Measurements from ENCODE around the gene NECAP2.

NECAP2 gene

DNA sequence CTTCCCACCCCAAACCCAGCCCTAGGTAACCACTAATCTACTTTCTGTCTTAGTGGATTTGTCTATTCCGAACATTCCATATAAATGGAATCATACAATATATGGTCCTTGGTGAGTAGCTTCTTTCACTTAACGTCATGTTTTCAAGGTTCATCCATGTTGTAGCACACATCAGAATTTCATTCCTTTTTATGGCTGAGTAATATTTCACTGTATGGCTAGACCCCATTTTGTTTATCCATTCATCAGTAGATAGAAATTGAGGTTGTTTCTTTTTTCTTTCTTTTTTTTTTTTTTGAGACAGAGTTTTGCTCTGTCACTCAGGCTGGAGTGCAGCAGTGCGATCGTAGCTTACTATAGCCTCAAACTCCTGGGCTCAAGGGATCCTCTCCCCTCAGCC, 6.5 kb upstream of the NECAP2 start:
- TF ChIP-seq, protein P1, sequence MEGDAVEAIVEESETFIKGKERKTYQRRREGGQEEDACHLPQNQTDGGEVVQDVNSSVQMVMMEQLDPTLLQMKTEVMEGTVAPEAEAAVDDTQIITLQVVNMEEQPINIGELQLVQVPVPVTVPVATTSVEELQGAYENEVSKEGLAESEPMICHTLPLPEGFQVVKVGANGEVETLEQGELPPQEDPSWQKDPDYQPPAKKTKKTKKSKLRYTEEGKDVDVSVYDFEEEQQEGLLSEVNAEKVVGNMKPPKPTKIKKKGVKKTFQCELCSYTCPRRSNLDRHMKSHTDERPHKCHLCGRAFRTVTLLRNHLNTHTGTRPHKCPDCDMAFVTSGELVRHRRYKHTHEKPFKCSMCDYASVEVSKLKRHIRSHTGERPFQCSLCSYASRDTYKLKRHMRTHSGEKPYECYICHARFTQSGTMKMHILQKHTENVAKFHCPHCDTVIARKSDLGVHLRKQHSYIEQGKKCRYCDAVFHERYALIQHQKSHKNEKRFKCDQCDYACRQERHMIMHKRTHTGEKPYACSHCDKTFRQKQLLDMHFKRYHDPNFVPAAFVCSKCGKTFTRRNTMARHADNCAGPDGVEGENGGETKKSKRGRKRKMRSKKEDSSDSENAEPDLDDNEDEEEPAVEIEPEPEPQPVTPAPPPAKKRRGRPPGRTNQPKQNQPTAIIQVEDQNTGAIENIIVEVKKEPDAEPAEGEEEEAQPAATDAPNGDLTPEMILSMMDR (IDR thresholded peaks at IDR 0.05), result no peak

DNA sequence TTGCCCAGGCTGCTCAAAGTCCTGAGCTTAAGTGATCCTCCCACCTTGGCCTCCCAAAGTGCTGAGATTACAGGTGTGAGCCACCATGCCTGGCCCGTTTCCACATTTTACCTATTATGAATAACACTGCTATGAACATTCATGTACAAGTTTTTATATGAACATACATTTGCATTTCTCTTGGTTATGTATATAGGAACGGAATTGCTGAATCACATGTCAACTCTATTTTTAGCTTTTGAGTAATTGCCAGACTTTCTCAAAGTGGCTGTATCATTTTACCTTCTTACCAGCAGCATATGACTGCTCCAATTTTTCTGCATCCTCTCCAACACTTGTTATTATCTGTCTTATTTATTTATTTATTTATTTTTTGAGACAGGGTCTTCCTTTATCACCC, 6.0 kb upstream of the NECAP2 start:
- TF ChIP-seq, protein P1 (IDR thresholded peaks at IDR 0.05), result no peak

DNA sequence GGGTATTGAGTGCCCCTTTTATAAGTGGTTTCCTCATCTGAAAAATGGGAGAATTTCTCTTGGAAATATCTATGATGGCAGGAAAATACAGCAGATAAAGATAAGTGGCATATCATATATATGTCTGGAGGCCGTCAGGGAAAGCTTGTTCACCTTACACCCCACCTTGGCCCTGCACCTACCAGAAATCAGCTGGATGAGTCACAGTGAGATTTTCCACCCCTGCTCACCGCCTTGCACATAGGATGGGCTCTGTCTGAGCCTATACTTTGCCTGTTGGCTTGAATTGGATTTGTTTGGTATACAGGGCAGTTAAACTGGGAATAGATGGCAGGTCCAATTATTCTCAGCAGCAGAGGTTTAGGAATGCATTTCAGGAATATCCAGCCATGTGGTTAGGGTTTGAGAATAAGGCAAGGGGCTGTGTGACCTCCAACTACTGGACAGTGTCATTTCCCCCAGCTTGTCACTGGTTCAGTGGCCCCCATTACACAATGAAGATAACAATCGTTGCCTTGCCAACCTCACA, 3.5 kb upstream of the NECAP2 start, which contains the start of gene SPATA21:
SPATA21 (minus strand) TSS at position 479 of the 529 bp plus-strand sequence. CDS start 6,053 bp downstream, outside the sequence.
- TF ChIP-seq, protein P1 (IDR thresholded peaks at IDR 0.05), result no peak

DNA sequence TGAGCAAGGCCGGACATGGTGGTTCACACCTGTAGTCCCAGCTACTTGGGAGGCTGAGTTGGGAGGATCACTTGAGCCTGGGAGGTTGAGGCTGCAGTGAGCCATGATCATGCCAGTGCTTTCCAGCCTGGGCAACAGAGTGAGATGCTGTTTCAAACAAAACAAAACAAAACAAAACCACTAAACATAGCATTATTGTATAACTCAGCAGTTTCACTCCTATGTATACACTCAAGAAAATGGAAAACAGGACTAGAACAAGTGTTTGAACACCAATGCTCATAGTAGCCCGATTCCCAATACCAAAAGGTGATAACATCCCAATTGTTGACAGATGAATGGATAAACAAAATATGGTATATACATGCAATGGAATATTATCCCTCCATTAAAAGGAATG, 2.0 kb upstream of the NECAP2 start:
- TF ChIP-seq, protein P1 (IDR thresholded peaks at IDR 0.05), result no peak

DNA sequence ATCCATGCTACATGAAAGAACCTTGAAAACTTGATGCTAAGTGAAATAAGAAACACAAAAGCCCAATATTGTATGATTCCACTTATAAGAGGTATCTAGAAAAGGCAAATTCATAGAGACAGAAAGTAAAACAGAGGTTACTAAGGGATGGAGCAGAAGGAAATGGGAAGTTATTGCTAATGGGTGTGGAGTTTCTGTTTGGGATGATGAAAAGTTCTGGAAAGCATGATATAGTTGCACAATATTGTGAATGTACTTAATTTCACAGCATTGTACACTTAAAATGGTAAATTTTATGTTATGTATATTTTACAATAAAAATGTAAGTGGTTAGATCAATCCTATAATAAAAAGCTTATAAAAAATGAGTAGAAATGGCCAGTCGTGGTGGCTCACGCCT, 1.6 kb upstream of the NECAP2 start:
- TF ChIP-seq, protein P1 (IDR thresholded peaks at IDR 0.05), result no peak

DNA sequence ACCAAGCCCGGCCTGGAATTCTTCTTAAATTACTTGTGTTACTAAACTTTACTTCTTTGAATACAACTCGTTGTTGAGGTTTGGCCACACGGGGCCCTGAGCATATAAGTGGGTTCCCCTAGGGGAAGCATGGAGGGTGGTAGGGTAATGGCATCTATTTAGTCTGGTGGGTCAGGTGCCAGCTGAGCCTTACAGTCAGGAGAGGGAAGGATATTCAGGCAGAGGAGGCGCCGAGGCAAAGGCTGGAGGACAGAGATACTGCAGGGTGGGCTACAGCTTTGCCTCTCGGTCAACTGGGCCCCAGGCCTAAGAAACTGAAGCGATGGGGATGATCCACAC, 424 bp upstream of the NECAP2 start:
- TF ChIP-seq, protein P1 (IDR thresholded peaks at IDR 0.05), result no peak

DNA sequence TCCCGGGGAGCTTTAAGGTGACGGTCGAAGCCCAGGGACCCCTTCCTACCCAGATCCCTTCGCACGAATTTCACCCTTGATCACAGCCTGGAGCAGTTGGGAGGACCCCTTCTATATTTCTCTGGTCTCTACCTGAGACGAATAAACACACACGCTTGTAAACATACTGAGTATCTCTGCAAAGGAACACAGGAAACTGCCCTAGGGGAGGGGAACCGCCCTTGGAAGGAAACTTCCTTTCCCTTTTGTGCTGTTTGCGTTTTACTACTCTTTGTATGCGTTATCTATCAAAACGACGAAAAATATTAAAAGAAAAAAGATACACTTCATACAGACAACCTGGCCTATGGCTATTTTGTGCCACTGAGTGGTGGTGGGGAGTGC, 750 bp downstream of the NECAP2 start:
- TF ChIP-seq, protein P1 (IDR thresholded peaks at IDR 0.05), result no peak

DNA sequence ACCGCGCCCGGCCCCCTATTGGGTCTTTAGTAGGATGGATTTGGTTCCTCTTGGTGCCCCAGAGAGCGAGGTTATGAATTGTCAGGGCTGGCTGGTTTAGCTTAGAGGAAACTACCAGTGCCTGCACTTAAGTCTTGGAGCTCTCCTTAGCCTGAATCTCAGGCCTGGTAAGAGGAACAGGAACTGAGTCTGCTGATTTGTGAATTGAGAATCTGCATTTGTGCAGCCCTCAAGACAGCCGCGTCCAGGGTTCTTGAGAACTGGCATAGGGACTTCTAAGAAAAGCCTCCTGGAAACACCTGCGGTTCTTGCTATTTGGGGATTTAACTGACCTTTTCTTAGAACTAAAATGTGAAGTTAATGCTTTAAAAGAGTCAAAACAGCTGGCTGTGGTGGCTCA, 1.7 kb downstream of the NECAP2 start:
- TF ChIP-seq, protein P1 (IDR thresholded peaks at IDR 0.05), result no peak
